Caco-2 (cell line): ENCODE measurements around the gene MYH14. TPM values are rescaled to one million over a fixed set of nuclear protein-coding genes. Genes with fewer than 3 reads are reported as not detected.

Experiments used
- BruUV-seq: library from RNA; stranded (reverse); fragments of 400-500 nt; replicated peaks from 2 replicates; lab custom pipeline; 2021; lab: Mats Ljungman, UMichigan
- CTCF ChIA-PET: fragments of 300-600 bp; sonication (Branson Sonifier 250); formaldehyde crosslinking; loops from one replicate; lab custom pipeline; 2022; ENCODE audit warnings: antibody characterized with exemption; lab: Charles Lee
- POLR2A ChIA-PET: fragments of 300-600 bp; sonication (Branson Sonifier 250); formaldehyde crosslinking; loops from one replicate; lab custom pipeline; 2022; ENCODE audit warnings: antibody characterized with exemption; lab: Charles Lee
- DNase-seq, 2 experiments: peaks; one replicate each; pipeline versions ENCODE4 v3.0.0 to v3.0.0-alpha.2; 2020 to 2022
- H3K27me3 ChIP-seq: replicated peaks from 2 replicates; pipeline ENCODE4 v1.6.0; 2011; ENCODE audit warnings: low read length; ENCODE audit not compliant: control insufficient read depth, insufficient read depth
- H3K36me3 ChIP-seq: 2 replicates; pipeline ENCODE4 v1.5.1; 2011; ENCODE audit warnings: low read length; ENCODE audit not compliant: control insufficient read depth, insufficient read depth
- H3K4me1 ChIP-seq: fragments of 250-450 bp; sonication (Bioruptor Pico); 2 replicates; pipeline ENCODE4 v1.5.1; 2020; ENCODE audit warnings: mild to moderate bottlenecking
- H3K4me3 ChIP-seq: 2 replicates; pipeline ENCODE4 v1.5.1; 2011; ENCODE audit warnings: low read depth, mild to moderate bottlenecking, control low read depth, low read length
- H3K9me3 ChIP-seq: fragments of 250-450 bp; sonication (Bioruptor Pico); 2 replicates; pipeline ENCODE4 v1.5.1; 2020; ENCODE audit warnings: mild to moderate bottlenecking, moderate library complexity
- H3K27ac Mint-ChIP-seq: one replicate; pipeline ENCODE4 v1.8.0; 2022; ENCODE audit warnings: mixed read lengths; ENCODE audit not compliant: unreplicated experiment
- H3K27me3 Mint-ChIP-seq: one replicate; pipeline ENCODE4 v1.8.0; 2022; ENCODE audit warnings: mixed read lengths; ENCODE audit not compliant: insufficient read depth, unreplicated experiment
- H3K36me3 Mint-ChIP-seq: one replicate; pipeline ENCODE4 v1.8.0; 2022; ENCODE audit warnings: mild to moderate bottlenecking, mixed read lengths; ENCODE audit not compliant: insufficient read depth, unreplicated experiment
- H3K4me1 Mint-ChIP-seq: one replicate; pipeline ENCODE4 v1.8.0; 2022; ENCODE audit warnings: low read depth, mixed read lengths; ENCODE audit not compliant: unreplicated experiment
- H3K4me3 Mint-ChIP-seq: one replicate; pipeline ENCODE4 v1.8.0; 2022; ENCODE audit warnings: mild to moderate bottlenecking, moderate library complexity, mixed read lengths; ENCODE audit not compliant: unreplicated experiment
- H3K9me3 Mint-ChIP-seq: one replicate; pipeline ENCODE4 v1.8.0; 2022; ENCODE audit warnings: mixed read lengths; ENCODE audit not compliant: unreplicated experiment
- CTCF ChIP-seq, 2 experiments: fragments of 200-600 bp in 1 of 2; IDR thresholded peaks; 1 replicate in 1 of 2; 2 replicates in 1 of 2; pipeline versions ENCODE4 v1.5.1 to v1.8.0; 2011 to 2022; ENCODE audit warnings: antibody characterized with exemption in 1 of 2, control low read depth in 1 of 2, inconsistent platforms in 1 of 2, low read depth in 1 of 2, low read length in 1 of 2, mild to moderate bottlenecking in 1 of 2, moderate library complexity in 1 of 2; ENCODE audit not compliant: insufficient read depth in 1 of 2, severe bottlenecking in 1 of 2, unreplicated experiment in 1 of 2
- intact Hi-C: fragments of 100-400 bp; cut with micrococcal nuclease; formaldehyde crosslinking; loops from one replicate; pipeline ENCODE4 v1.10.0; 2022; ENCODE audit not compliant: unreplicated experiment
- total RNA-seq: library from RNA; stranded (reverse); gene quantifications from 2 replicates; pipeline ENCODE4 v1.2.3, GENCODE V29; 2022

MYH14 gene
- total RNA-seq, 1 experiment from 2014 or later = 89.8 TPM

GRCh38 chr19:50276370-50277063, 73.1 kb downstream of the MYH14 start:
- peaks cover 2% of the 10 kb centered on the region for H3K36me3 ChIP-seq
- no peak for TF ChIP-seq CTCF (IDR thresholded peaks at IDR 0.05; ENCODE audit: insufficient read depth in 1 of 2, low read depth in 1 of 2, low read length in 1 of 2, severe bottlenecking in 1 of 2, unreplicated experiment in 1 of 2)
- no TSS peak for BruUV-seq
- CTCF ChIA-PET = no interaction called here
- no peaks in the 10 kb centered on the region for H3K27me3 Mint-ChIP-seq
- H3K4me3 Mint-ChIP-seq = no peak overlapping the region
- H3K27ac Mint-ChIP-seq = no peak overlapping the region
- peaks cover 18% of the 10 kb centered on the region for H3K36me3 Mint-ChIP-seq
- no peaks in the 10 kb centered on the region for H3K9me3 Mint-ChIP-seq
- no peak overlapping the region for H3K4me3 ChIP-seq
- H3K9me3 ChIP-seq = no peaks in the 10 kb centered on the region
- no peaks in the 10 kb centered on the region for H3K4me1 ChIP-seq
- POLR2A ChIA-PET = no interaction called here
- H3K27me3 ChIP-seq = no peaks in the 10 kb centered on the region
- intact Hi-C loops = no loop called here
- no peak for DNase-seq
- no peaks in the 10 kb centered on the region for H3K4me1 Mint-ChIP-seq

- H3K36me3 ChIP-seq = peaks cover 5% of the 10 kb centered on the region
- no peak for DNase-seq
- no peak overlapping the region for H3K4me3 Mint-ChIP-seq
- H3K9me3 Mint-ChIP-seq = peaks cover 8% of the 10 kb centered on the region
- H3K4me3 ChIP-seq = no peak overlapping the region
- ChIA-PET CTCF (interaction anchor here (0.6 kb wide), 1 partner anchor 130 kb away, joined by 3 read pairs; no protein-coding TSS in a partner anchor), POLR2A (no interaction called here)
- H3K27me3 ChIP-seq = no peaks in the 10 kb centered on the region
- no peak overlapping the region for H3K27ac Mint-ChIP-seq
- H3K4me1 Mint-ChIP-seq = no peaks in the 10 kb centered on the region
- H3K27me3 Mint-ChIP-seq = no peaks in the 10 kb centered on the region
- intact Hi-C loops = no loop called here
- BruUV-seq = no TSS peak
- H3K36me3 Mint-ChIP-seq = peaks cover 31% of the 10 kb centered on the region
- no peaks in the 10 kb centered on the region for H3K4me1 ChIP-seq
- TF ChIP-seq CTCF (IDR thresholded peaks at IDR 0.05; ENCODE audit: insufficient read depth in 1 of 2, low read depth in 1 of 2, low read length in 1 of 2, severe bottlenecking in 1 of 2, unreplicated experiment in 1 of 2) = no peak
- peaks cover 2% of the 10 kb centered on the region; the same call in 1 of the 2 replicates for H3K9me3 ChIP-seq
Observed at GRCh38 chr19:50277966-50278580, 74.7 kb downstream of the MYH14 start.

GRCh38 chr19:50280074-50280473, 76.7 kb downstream of the MYH14 start:
- Histone ChIP-seq H3K27me3 (no peaks in the 10 kb centered on the region), H3K9me3 (peaks cover 7% of the 10 kb centered on the region), H3K36me3 (peaks cover 5% of the 10 kb centered on the region), H3K4me3 (no peak overlapping the region), H3K4me1 (no peaks in the 10 kb centered on the region)
- BruUV-seq = no TSS peak
- Mint-ChIP-seq H3K27me3 (no peaks in the 10 kb centered on the region), H3K36me3 (peaks cover 43% of the 10 kb centered on the region), H3K4me3 (no peak overlapping the region), H3K9me3 (peaks cover 14% of the 10 kb centered on the region), H3K4me1 (no peaks in the 10 kb centered on the region), H3K27ac (no peak overlapping the region)
- intact Hi-C loops = no loop called here
- CTCF ChIA-PET = no interaction called here
- no peak for DNase-seq
- TF ChIP-seq CTCF (IDR thresholded peaks at IDR 0.05; ENCODE audit: insufficient read depth in 1 of 2, low read depth in 1 of 2, low read length in 1 of 2, severe bottlenecking in 1 of 2, unreplicated experiment in 1 of 2) = no peak
- POLR2A ChIA-PET = no interaction called here
